Cardiac fibroblast (primary cell): ENCODE measurements around the gene LIMS3.
"Not testable (repeated sequence)": the region's sequence is repeated elsewhere in the genome, so short reads cannot be mapped to it uniquely, and the experiment has no call there.

ENCODE experiments used
- DNase-seq, 2 donors: peaks; one replicate each; pipeline versions ENCODE4 v3.0.0 to v3.0.0-alpha.2; 2010; ENCODE audit warnings: low read depth in 2 of 2
- H3K4me3 ChIP-seq, 2 donors: replicated peaks in 1 of 2; 1 replicate in 1 of 2; 2 replicates in 1 of 2; pipeline ENCODE4 v1.5.1; 2011; ENCODE audit warnings: low read depth in 2 of 2, low read length in 2 of 2, mild to moderate bottlenecking in 2 of 2, moderate library complexity in 1 of 2

LIMS3 gene, protein sequence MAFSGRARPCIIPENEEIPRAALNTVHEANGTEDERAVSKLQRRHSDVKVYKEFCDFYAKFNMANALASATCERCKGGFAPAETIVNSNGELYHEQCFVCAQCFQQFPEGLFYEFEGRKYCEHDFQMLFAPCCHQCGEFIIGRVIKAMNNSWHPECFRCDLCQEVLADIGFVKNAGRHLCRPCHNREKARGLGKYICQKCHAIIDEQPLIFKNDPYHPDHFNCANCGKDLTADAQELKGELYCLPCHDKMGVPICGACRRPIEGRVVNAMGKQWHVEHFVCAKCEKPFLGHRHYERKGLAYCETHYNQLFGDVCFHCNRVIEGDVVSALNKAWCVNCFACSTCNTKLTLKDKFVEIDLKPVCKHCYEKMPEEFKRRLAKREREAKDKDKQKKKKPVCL

GRCh38 chr2:109898462-109899336, at the start of gene LIMS3:
LIMS3 (plus strand) TSS chr2:109898688; CDS start chr2:109898729, 41 bp downstream.
- DNase-seq, H3K4me3 ChIP-seq: not testable (repeated sequence)

DNA sequence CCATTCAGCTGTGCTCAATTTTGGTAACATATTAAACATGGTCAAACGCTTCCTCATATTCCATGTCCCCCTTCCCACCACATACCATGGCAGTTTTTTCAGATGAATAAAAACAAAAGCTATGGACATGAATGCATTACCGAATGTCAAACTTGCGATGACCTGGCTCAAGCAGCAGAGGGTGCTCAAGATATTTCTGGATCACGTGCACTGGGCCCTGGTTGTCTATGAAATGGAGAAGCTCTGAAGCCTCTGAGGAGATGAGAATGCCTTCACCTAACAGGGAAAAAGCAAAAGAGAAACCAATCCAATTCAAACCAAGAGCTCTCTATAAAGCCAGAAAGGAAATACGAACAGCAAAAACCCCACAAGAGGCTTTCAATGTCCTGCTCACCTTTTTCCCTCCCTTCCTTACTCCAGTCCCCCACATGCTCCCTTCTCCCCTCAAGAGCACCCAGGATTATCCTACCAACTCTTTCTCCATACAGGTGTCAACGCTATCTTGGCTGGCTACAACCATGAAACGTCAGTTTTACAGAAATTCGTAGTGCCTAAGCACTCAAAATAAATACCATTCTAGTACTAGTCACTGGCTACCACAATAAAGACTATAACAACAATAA, 27.2 kb upstream of the LIMS3 start:
- H3K4me3 ChIP-seq, DNase-seq: not testable (repeated sequence)

DNA sequence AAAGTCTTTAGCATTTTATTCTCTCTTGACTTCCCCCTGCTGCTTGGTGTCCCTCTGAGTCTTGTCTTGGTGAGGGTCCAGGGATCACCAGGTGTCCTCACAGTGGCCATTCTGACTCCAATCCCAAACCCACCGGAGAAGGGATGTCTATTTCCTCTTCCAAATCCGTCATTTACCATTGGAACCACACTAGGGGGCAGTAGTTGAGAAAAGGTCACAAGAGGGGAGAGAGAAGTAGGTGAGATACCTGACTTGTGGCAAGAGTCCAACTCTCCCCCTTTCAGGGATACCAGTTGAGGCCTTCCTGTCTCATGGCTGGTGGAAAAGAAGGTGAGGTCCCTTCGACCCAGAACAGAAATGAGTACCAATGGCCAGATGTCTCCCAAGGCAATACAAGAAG, 21.9 kb upstream of the LIMS3 start:
- H3K4me3 ChIP-seq, DNase-seq: not testable (repeated sequence)

GRCh38 chr2:109882112-109882511, 16.4 kb upstream of the LIMS3 start:
- not testable (repeated sequence) for DNase-seq, H3K4me3 ChIP-seq

- not testable (repeated sequence) for H3K4me3 ChIP-seq, DNase-seq
Observed at GRCh38 chr2:109888414-109888813, 10.1 kb upstream of the LIMS3 start.

- DNase-seq, H3K4me3 ChIP-seq: not testable (repeated sequence)
Observed at GRCh38 chr2:109889909-109890308, 8.6 kb upstream of the LIMS3 start.

- not testable (repeated sequence) for DNase-seq, H3K4me3 ChIP-seq
Observed at GRCh38 chr2:109891024-109891423, 7.5 kb upstream of the LIMS3 start.

DNA sequence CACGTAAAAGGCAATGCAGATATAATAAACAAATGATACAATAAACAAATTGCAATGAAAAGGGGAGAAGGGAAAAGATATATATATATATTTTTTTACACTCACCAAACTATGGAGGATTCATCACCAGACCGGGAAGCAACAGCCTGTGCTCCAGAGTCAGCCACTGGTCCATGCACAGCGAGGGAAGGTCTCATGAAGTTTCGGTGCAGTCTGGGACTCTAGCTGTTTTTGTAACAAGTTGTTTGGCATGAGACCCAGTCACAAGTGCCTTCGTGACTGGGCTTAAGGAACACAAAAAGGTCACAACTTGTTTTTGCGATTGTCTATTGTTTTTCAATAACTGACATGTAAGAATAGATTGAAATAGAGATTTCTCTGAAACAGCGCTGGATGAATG, 4.8 kb upstream of the LIMS3 start:
- H3K4me3 ChIP-seq, DNase-seq: not testable (repeated sequence)

DNA sequence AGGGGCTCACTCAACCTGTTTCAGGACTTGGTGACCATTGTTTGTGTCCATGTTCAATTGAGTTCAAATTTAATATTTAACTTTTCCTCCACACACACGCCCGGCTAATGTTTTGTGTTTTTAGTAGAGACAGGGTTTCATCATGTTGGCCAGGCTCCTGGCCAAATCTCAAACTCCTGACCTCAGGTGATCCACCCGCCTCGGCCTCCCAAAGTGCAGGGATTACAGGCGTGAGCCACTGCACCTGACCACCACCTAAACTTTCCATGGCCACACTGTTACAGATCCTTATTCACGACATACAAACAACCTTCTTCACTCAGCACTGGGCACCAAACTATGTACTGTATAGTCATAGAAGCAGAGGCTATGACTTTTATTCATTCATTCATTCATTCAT, 4.3 kb upstream of the LIMS3 start:
- not testable (repeated sequence) for H3K4me3 ChIP-seq, DNase-seq

GRCh38 chr2:109895090-109895869, 3.2 kb upstream of the LIMS3 start:
- DNase-seq, H3K4me3 ChIP-seq: not testable (repeated sequence)

DNA sequence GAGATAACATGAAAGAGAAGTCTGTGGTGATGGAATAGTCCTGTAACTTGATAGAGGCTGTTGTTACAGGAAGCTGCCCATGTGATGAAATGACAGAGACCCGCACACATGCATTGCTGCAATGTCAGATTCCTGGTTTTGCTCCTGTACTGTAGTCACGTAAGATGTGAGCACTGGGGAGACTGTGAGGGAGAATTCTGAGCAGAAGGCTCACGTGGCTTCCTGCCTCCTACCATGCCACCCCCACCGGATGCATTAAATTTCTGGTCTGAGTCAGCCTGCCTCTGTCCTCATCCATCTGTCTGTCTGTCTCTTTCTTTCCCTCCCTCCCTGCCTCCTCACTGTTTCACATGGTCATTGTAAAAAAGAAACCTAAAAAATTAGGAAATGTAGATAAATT, 2.3 kb upstream of the LIMS3 start:
- not testable (repeated sequence) for H3K4me3 ChIP-seq, DNase-seq

DNA sequence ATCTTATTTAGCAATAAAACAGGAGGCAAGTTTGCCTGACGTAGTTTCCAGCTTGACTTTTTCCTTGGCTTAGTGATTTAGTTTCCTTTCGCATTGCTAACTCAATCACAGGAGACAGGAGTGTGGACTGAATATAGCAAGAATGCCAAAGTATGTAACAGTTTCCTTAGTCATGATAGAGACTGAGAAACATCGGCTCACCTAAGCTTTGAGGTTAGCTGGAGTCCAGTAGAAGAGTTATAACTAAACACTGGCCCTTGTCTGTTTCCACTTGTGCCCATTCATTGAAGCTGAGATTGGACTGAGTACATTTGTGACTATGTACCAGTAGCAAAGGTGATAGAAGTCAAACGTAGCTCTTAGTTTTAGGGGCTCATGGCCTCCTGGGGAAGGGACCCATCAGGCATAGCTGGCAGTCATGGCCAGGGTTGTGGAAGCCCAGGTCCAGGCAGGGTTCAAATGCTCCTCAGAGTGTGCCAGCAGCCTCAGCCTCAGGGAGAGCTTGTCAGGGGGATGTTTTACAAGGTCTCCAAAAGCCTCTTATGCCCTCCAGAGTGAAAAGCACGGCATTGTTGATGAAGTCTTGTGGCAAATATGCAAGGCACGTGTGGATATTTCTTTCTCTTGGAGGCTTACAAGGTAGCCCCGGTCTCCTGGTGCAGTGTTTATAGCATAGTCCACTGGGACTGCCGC, 573 bp upstream of the LIMS3 start:
- DNase-seq, H3K4me3 ChIP-seq: not testable (repeated sequence)

GRCh38 chr2:109905796-109906195, 7.3 kb downstream of the LIMS3 start:
- DNase-seq, H3K4me3 ChIP-seq: not testable (repeated sequence)

DNA sequence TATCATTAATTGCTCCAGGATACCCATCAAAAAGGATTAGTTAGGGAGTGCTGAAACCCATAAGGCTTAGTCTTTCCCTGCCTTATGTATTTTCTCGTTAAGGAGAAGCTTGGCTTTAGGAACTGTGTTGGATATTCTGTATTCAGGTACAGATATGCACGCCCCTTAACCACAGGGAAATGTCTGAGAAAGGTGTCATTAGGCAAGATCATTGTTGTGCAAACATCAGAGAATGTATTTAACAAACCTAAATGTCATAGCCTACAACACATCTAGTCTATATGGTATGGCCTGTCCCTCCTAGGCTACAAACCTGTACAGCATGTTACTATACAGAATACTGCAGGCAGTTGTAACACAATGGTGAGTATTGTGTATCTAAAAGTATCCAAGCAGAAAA, 10.1 kb downstream of the LIMS3 start:
- not testable (repeated sequence) for H3K4me3 ChIP-seq, DNase-seq

DNA sequence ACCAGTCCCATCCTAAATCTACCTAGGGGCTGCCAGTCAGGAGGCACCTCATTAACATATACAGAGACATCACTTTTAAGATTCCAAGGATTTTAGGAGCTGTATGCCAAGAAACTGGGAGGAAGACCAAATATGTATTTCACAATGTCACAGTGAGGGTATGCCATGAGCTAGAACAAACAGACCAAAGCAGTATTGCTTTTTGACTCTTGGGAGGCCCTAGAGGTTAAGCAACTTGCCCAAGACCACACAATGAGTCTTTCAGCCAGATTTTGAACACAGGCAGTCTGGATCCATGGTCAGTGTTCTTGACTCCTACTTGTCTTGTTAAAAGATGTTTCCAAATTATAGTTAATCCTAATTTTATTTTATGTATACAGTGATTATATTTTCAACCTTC, 12.3 kb downstream of the LIMS3 start:
- H3K4me3 ChIP-seq, DNase-seq: not testable (repeated sequence)

DNA sequence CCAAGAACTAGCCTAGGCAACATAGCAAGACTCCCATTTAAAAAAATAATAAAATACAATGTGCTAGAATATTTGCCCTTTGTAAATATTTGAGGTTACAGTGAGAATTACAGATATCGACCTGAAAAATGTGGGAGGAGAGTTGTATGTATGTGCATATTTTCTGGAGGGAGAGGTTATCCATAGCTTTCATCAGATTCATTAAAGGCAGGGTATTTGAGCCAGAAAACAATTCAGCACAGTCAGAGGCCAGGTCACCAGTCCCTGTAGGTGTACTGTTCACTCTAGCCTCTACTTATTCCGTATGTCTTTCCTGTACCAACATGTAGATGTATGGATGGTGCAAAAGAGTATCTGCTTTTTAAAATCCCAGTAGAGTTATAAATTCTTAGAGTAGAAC, 15.4 kb downstream of the LIMS3 start:
- not testable (repeated sequence) for H3K4me3 ChIP-seq, DNase-seq

DNA sequence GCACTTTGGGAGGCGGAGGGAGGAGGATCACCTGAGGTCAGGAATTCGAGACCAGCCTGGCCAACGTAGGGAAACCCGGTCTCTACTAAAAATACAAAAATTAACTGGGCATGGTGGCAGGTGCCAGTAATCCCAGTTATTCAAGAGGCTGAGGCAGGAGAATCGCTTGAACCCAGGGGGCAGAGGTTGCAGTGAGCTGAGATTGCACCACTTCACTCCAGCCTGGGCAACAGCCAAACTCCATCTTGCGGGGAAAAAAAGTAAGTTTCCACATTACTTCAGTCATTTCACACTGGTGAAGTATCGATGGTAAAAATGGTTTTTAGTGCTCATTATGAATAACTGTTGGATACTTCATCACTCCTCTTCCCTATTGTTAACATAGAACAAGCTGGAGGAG, 16.1 kb downstream of the LIMS3 start:
- not testable (repeated sequence) for H3K4me3 ChIP-seq, DNase-seq
